Testis (tissue), 2 donors: Measurements from ENCODE around the gene SMG7.

Source experiments
- POLR2A ChIP-seq: fragments of 450-650 bp; IDR thresholded peaks from one replicate; pipeline ENCODE4 v1.6.1; 2017; ENCODE audit warnings: antibody characterized with exemption, mild to moderate bottlenecking, moderate library complexity
- TF ChIP-seq, protein P1 (sequence below), 3 experiments: fragments of 450-650 bp in 2 of 3; fragments of 200-600 bp in 1 of 3; sonication (generic) in 1 of 3; IDR thresholded peaks; one replicate each; pipeline ENCODE4 v1.5.1; 2016 to 2019; ENCODE audit warnings: antibody characterized with exemption in 3 of 3, mild to moderate bottlenecking in 2 of 3, moderate library complexity in 1 of 3

DNA sequence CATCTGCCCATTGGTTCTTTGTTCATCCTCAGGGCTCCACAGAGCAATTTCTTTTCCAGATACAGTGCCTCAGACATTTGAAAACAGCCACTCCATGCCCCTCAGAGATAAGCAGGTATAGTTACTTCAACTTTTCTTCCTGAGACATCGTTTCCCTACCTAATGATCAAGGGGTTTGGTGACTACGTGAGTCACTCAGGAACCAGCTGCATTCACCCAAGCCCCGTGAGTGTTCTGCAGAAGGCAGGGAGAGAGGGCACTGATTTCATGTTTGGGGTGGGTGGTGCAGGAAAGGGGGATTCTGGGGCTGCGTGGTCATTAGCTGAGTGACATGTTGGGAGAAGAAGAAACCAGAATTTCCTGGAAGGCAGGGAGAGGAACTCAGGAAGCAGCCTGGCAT lies 93.0 kb downstream of the SMG7 start:
- TF ChIP-seq, protein P1, sequence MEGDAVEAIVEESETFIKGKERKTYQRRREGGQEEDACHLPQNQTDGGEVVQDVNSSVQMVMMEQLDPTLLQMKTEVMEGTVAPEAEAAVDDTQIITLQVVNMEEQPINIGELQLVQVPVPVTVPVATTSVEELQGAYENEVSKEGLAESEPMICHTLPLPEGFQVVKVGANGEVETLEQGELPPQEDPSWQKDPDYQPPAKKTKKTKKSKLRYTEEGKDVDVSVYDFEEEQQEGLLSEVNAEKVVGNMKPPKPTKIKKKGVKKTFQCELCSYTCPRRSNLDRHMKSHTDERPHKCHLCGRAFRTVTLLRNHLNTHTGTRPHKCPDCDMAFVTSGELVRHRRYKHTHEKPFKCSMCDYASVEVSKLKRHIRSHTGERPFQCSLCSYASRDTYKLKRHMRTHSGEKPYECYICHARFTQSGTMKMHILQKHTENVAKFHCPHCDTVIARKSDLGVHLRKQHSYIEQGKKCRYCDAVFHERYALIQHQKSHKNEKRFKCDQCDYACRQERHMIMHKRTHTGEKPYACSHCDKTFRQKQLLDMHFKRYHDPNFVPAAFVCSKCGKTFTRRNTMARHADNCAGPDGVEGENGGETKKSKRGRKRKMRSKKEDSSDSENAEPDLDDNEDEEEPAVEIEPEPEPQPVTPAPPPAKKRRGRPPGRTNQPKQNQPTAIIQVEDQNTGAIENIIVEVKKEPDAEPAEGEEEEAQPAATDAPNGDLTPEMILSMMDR (IDR thresholded peaks at IDR 0.05), result no peak
- no peak for TF ChIP-seq POLR2A
